Activated CD4-positive, alpha-beta T cell treated with anti-CD3 and anti-CD28 coated beads, Interleukin-2, amount 10 ng/mL, durations not matched to agents 24 days and 14 days (primary cell): ENCODE data around the gene ZIC2. TPM values are rescaled to one million over a fixed set of nuclear protein-coding genes. Genes with fewer than 3 reads are reported as not detected.

Experiments used
- DNase-seq: peaks from one replicate; pipeline ENCODE4 v3.0.0; 2022
- H3K27ac Mint-ChIP-seq: one replicate; pipeline ENCODE4 v1.8.0; 2022; ENCODE audit warnings: mild to moderate bottlenecking, mixed read lengths
- H3K27me3 Mint-ChIP-seq: one replicate; pipeline ENCODE4 v1.8.0; 2022; ENCODE audit warnings: mixed read lengths
- H3K36me3 Mint-ChIP-seq: one replicate; pipeline ENCODE4 v1.8.0; 2022; ENCODE audit warnings: low read depth, mild to moderate bottlenecking, mixed read lengths
- H3K4me1 Mint-ChIP-seq: one replicate; pipeline ENCODE4 v1.8.0; 2021; ENCODE audit warnings: mixed read lengths
- H3K4me3 Mint-ChIP-seq: one replicate; pipeline ENCODE4 v1.8.0; 2022; ENCODE audit warnings: mild to moderate bottlenecking, moderate library complexity, mixed read lengths
- H3K9me3 Mint-ChIP-seq: one replicate; pipeline ENCODE4 v1.8.0; 2021; ENCODE audit warnings: mixed read lengths
- intact Hi-C: fragments of 100-400 bp; cut with micrococcal nuclease; formaldehyde crosslinking; loops from one replicate; pipeline ENCODE4 v1.15.1; 2023
- total RNA-seq: library from RNA; stranded (reverse); gene quantifications from 2 replicates; pipeline ENCODE4 v1.2.3, GENCODE V29; 2022

ZIC2 gene
- total RNA-seq, 1 donor from 2014 or later = not detected

DNA sequence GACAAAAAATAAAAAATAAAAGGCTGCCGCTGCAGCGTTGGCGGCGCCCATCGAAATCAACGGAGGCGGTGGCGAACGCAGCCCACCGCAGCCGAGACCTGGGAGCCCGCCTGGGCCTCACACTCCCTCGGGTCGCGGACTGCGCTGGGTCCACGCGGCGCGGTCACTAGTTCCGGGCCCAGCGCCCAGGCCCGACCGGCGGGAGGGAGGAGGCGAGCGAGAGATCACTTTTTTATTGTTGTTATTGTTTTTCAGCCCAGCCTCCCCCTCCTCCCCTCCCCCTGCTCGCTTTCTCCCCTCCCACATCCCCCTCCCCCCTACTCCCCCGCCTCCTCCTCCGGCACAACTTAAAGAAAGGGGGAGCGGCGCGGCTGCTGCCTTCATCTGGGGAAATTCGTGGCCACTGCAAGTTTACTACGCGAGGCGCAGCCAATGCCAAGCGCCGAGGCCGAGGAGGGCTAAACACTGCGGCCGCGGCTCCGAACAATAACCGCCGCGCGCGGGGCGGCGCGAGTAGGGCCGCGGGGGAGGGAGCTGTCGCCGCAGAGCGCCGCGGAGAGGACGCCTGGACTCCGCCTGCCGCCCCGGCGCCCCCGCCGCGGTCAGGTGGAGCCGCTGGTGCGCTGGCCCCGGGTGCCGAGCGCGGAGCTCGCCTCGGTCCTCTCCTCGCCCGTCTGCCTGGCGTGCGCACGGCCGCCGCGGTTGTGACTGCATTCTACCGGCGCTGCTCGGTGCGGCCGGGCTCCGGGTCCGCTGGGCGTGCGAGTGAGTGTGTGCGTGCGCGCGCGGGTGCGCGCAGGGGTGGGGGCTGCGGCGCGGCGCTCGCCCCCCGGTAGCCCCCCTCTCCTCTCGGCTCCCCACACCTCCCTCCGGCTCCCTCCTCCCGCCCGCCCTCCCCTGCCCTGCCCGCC lies 505 bp upstream of the ZIC2 start:
- Mint-ChIP-seq H3K9me3 (peaks cover 14% of the 10 kb centered on the region), H3K36me3 (peaks cover 6% of the 10 kb centered on the region), H3K4me3 (peak overlapping the region; percentile 61), H3K27ac (no peak overlapping the region), H3K27me3 (peaks cover 61% of the 10 kb centered on the region), H3K4me1 (peaks cover 10% of the 10 kb centered on the region)
- intact Hi-C loops = no loop called here
- DNase-seq = peak; percentile 77

DNA sequence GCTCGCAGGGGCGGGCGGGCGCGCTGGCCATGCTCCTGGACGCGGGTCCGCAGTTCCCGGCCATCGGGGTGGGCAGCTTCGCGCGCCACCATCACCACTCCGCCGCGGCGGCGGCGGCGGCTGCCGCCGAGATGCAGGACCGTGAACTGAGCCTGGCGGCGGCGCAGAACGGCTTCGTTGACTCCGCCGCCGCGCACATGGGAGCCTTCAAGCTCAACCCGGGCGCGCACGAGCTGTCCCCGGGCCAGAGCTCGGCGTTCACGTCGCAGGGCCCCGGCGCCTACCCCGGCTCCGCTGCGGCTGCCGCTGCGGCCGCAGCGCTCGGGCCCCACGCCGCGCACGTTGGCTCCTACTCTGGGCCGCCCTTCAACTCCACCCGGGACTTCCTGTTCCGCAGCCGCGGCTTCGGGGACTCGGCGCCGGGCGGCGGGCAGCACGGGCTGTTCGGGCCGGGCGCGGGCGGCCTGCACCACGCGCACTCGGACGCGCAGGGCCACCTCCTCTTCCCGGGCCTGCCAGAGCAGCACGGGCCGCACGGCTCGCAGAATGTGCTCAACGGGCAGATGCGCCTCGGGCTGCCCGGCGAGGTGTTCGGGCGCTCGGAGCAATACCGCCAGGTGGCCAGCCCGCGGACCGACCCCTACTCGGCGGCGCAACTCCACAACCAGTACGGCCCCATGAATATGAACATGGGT lies 599 bp downstream of the ZIC2 start:
- H3K27me3 Mint-ChIP-seq = peaks cover 61% of the 10 kb centered on the region
- H3K4me3 Mint-ChIP-seq = no peak overlapping the region
- H3K4me1 Mint-ChIP-seq = peaks cover 13% of the 10 kb centered on the region
- DNase-seq = peak; percentile 73
- H3K36me3 Mint-ChIP-seq = peaks cover 9% of the 10 kb centered on the region
- H3K27ac Mint-ChIP-seq = no peak overlapping the region
- intact Hi-C loops = loop anchor here (1.0 kb wide), 1 partner anchor 9 kb away; no protein-coding TSS in a partner anchor
- H3K9me3 Mint-ChIP-seq = peaks cover 7% of the 10 kb centered on the region

DNA sequence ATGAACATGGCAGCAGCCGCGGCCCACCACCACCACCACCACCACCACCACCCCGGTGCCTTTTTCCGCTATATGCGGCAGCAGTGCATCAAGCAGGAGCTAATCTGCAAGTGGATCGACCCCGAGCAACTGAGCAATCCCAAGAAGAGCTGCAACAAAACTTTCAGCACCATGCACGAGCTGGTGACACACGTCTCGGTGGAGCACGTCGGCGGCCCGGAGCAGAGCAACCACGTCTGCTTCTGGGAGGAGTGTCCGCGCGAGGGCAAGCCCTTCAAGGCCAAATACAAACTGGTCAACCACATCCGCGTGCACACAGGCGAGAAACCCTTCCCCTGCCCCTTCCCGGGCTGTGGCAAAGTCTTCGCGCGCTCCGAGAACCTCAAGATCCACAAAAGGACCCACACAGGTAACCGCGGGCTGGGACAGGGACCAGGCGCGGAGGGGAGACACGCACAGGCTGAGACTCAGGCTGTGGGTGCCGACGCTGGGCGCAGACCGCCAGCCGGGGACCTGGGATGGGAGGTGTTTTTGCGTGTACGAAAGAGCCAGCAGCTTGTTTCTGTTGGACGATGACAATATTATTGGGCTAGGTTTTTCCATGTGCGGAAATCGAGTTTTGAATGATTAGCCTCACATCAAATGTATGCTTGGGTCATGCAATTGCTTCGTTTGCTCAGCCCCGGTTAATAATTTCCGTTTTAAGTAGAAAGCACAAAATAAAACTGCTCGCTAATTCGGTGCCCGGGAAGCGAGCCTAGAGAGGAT lies 1.3 kb downstream of the ZIC2 start:
- peaks cover 5% of the 10 kb centered on the region for H3K9me3 Mint-ChIP-seq
- H3K36me3 Mint-ChIP-seq = peaks cover 9% of the 10 kb centered on the region
- peak overlapping the region; percentile 12 for H3K4me3 Mint-ChIP-seq
- intact Hi-C loops = loop anchor here (1.0 kb wide), 1 partner anchor 10 kb away; no protein-coding TSS in a partner anchor
- H3K27ac Mint-ChIP-seq = peak overlapping the region; percentile 74
- H3K27me3 Mint-ChIP-seq = peaks cover 61% of the 10 kb centered on the region
- H3K4me1 Mint-ChIP-seq = peaks cover 15% of the 10 kb centered on the region
- DNase-seq = peak; percentile 70

DNA sequence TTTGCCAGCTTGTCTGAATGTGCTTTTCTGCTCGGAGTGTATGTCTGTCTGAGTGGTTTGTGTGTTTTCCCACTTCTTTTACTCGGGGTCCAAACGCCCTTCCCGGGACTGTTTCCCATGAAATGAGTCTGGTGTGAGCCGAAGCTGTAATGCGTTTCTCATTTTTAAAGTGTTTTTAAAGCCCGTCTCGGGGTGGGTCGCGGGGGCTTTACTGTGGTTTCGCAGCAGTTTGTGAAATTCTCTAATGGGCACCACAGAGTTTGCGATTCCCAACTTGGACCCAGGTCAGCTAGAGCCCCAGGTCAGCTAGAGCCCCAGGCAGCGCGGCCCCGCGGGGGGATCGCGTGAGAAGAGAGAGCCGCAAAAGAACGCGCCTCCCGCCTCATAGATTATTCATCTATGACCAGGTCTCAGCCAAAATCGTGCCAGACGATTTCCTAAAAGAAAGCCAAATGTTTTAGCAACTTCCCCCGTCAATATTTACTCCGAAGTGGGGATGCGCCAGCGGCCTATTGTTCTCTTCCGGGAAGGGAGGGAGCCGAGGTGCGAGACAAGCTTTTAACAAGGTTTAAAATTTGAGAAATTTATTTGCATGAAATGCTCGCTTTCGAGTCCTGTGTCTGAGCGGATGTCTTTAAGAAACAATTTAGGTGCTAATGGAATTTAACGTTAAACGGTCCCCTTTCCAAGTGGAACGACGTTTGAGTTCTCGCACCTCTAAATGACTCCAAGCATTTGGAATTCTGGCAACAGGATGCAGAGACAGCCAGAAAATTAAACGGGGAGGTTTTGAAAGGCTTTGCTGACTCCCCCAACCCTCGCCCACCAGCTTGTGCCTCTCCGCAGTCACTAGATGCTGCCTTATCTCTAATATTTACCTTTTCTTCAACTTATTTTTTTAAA lies 2.2 kb downstream of the ZIC2 start:
- peaks cover 9% of the 10 kb centered on the region for H3K36me3 Mint-ChIP-seq
- intact Hi-C loops = no loop called here
- H3K27me3 Mint-ChIP-seq = peaks cover 58% of the 10 kb centered on the region
- H3K4me1 Mint-ChIP-seq = peaks cover 14% of the 10 kb centered on the region
- H3K4me3 Mint-ChIP-seq = peak overlapping the region; percentile 12
- DNase-seq = peak; percentile 62
- peaks cover 5% of the 10 kb centered on the region for H3K9me3 Mint-ChIP-seq
- H3K27ac Mint-ChIP-seq = peak overlapping the region; percentile 74

DNA sequence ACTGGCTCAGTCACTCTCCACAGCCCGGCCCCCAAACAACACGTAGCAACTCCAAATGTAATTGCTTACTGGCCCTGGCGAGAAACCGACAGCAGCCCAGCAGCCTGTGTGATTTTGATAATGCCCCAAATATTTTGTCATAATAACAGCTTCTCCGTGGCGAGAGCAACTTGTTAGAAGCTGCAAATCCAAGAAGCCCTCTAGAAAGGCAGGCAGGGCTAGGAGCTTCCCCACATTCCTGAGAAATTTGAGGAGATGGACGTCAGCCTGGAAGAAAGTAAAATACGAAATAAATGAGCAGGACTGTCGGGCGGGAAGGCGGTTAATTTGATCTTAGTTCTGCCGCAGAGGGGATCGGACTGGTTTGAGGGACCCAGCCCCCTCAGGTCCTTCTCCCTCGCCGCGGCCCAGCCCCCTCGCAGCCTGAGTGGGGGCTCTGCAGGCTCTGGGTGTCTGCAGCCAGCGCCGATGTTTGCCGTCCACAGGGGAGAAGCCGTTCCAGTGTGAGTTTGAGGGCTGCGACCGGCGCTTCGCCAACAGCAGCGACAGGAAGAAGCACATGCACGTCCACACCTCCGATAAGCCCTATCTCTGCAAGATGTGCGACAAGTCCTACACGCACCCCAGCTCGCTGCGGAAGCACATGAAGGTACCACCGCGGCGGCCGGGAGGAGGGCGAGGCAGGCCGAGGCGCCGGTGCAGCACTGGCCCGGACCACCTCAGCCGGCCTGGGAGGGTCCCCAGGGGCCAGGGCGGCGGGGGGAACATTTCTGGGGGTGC lies 3.1 kb downstream of the ZIC2 start:
- Mint-ChIP-seq H3K4me1 (peaks cover 11% of the 10 kb centered on the region), H3K4me3 (no peak overlapping the region), H3K27ac (peak overlapping the region; percentile 74), H3K36me3 (peaks cover 9% of the 10 kb centered on the region), H3K9me3 (peaks cover 5% of the 10 kb centered on the region), H3K27me3 (peaks cover 61% of the 10 kb centered on the region)
- intact Hi-C loops = no loop called here
- DNase-seq = peak; percentile 70

DNA sequence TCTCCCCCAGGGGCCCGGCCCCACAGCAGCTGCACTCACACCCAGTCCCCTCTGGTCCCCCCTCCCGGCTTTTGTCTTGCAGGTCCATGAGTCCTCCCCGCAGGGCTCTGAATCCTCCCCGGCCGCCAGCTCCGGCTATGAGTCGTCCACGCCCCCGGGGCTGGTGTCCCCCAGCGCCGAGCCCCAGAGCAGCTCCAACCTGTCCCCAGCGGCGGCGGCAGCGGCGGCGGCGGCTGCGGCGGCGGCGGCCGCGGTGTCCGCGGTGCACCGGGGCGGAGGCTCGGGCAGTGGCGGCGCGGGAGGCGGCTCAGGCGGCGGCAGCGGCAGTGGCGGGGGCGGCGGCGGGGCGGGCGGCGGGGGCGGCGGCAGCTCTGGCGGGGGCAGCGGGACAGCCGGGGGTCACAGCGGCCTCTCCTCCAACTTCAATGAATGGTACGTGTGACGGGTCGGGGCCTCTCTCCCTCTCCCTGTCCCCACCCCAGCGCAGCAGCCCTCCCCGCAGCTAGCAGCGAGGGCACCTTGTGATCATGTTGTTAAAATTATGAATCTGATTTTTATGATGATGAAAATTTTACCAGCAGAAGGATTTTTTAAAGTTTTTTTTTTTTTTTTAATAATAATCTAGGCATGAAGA lies 3.8 kb downstream of the ZIC2 start:
- H3K4me3 Mint-ChIP-seq = no peak overlapping the region
- H3K27me3 Mint-ChIP-seq = peaks cover 67% of the 10 kb centered on the region
- no peak for DNase-seq
- H3K9me3 Mint-ChIP-seq = peaks cover 5% of the 10 kb centered on the region
- peaks cover 16% of the 10 kb centered on the region for H3K4me1 Mint-ChIP-seq
- H3K27ac Mint-ChIP-seq = no peak overlapping the region
- peaks cover 9% of the 10 kb centered on the region for H3K36me3 Mint-ChIP-seq
- intact Hi-C loops = no loop called here

DNA sequence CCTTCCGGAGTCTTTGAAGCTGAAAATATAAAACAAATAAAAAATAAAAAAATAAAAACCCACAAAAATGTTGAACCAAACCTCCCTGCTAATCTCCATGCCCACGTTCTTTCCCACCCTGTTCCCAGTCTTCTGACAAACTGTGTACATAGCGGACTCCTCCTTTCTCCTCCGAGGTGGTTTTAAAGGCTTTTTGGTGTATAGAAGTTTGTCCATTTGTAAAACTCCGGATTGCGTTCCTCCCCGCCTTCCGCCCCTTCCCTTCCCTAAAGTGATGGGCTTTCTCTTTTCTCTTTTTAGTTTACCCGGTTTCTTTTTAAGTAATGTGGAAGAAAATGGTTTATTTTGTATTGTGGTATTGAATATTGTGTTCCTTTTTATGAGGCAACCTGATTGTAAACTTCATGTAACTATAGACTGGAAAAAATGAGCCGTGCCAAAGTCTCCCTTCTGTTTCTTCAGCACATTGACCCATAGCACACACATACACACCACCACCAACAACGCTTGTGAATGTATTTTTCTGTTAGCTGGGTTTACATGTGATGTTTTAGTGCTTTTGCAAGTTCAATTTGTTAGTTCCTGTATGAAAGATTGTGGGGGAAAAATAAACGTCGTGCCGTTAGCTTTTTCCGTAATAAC lies 4.4 kb downstream of the ZIC2 start:
- H3K27ac Mint-ChIP-seq = peak overlapping the region; percentile 88

DNA sequence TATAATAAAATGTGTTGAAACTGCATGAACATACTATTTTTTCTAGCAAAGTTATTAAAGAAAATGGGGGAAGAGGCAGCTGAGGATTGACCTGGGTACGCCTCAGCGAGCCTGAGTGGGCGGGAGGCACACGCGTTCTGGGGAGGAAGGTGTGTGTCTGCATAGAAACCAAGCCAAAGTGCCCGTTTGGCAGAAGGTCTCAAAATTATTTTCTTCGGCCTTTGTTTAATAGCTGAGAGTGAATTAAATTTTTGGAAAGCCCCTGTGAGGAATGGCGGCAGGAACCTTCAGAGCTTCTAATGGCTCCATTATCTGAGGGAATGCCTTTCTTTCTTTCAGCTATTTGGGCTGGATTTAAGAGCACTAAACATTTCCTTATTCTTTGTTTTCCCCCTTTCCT lies 5.2 kb downstream of the ZIC2 start:
- peaks cover 16% of the 10 kb centered on the region for H3K4me1 Mint-ChIP-seq
- H3K27ac Mint-ChIP-seq = no peak overlapping the region
- H3K27me3 Mint-ChIP-seq = peaks cover 78% of the 10 kb centered on the region
- DNase-seq = no peak
- H3K4me3 Mint-ChIP-seq = no peak overlapping the region
- peaks cover 9% of the 10 kb centered on the region for H3K36me3 Mint-ChIP-seq
- peaks cover 5% of the 10 kb centered on the region for H3K9me3 Mint-ChIP-seq
- intact Hi-C loops = loop anchor here (1.0 to 2.0 kb wide), 2 partner anchors 9 to 28 kb away; no protein-coding TSS in a partner anchor

More for the DNA sequence above, 4.4 kb downstream of the ZIC2 start:
- intact Hi-C loops = loop anchor here (1.0 to 2.0 kb wide), 2 partner anchors 9 to 27 kb away; no protein-coding TSS in a partner anchor
- H3K27me3 Mint-ChIP-seq = peaks cover 72% of the 10 kb centered on the region
- H3K36me3 Mint-ChIP-seq = peaks cover 9% of the 10 kb centered on the region
- no peak for DNase-seq
- peaks cover 16% of the 10 kb centered on the region for H3K4me1 Mint-ChIP-seq
- H3K9me3 Mint-ChIP-seq = peaks cover 5% of the 10 kb centered on the region
- peak overlapping the region; percentile 34 for H3K4me3 Mint-ChIP-seq

DNA sequence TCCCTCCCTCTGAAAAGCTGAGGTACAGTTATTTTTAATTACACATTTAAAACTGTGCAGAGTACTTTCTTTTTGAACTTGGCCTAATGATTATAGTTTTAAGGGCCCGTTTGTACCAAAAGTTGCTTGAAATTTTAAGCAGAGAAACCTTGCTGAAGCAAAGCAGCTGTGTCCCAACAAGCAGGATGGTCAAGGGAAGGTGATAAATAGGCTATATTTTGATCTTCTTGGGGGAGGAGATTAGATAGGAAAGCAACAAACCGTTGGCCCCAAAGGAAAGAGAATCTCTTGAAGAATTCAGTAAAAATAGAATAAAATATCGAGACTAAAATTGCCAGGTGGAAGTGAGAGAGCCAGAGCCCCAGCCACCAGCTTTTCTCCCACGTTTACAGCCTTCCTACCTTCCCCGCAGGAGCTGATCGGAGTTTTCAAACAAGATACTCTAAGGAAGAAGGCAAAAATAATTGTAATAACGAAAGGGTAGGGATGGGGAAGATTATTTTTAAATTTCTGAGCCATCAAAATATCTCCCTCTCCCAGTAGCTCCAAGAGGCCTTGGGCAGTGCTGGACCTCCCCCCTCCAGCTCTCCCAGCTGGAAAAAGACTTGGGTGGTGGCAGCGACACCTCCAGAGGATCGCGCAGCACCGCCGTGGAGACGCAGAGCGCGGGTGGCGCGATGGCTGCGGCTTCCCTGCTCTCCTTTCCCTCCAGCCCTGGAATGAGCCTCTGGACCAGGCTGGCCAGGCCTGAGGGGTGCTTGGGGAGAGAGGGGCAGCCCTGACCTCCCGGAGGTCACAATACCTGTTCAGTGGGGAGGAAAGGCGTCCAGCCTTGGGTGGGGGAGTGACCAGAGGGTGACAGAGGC lies 5.8 kb downstream of the ZIC2 start:
- peaks cover 9% of the 10 kb centered on the region for H3K36me3 Mint-ChIP-seq
- peak overlapping the region; percentile 43 for H3K27ac Mint-ChIP-seq
- H3K27me3 Mint-ChIP-seq = peaks cover 84% of the 10 kb centered on the region
- H3K4me3 Mint-ChIP-seq = no peak overlapping the region
- peaks cover 5% of the 10 kb centered on the region for H3K9me3 Mint-ChIP-seq
- intact Hi-C loops = loop anchor here (2.0 kb wide), 1 partner anchor 29 kb away; no protein-coding TSS in a partner anchor
- DNase-seq = no peak
- peaks cover 16% of the 10 kb centered on the region for H3K4me1 Mint-ChIP-seq

DNA sequence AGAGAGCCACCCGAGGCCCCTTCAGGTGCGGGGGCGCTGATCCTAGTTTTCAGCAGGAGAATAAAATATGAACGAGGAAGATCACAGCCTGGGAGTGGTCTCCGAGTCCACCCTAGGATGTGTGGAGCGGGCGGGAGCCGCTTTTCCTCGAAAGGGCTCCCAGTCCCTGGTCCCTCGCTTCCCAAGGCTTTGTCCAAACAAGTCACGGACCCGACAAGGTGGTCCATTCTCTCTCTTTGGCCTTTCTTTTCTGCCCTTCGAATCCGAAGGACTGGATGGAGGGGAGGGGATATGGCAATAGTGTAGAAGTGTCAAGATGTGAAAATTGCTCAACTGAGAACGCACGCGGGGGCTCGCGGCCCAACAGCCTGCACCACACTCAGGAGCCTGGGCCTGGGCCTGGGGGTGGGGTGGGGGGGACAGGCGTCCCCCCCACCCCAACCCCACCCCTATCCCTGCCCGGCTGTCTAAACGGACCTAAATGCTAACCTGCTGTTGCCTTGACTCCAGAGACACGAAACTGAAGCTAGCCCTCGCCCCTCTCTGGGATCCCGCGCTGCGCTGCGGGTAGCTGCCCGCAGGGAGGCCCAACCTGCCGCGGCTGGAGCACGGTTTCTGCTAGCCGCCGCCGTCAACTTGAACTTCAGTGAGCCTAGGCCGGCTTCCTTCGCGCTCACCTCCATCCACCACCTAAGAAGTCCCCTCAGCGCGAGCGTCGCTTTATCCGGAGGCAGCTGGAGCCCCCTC lies 7.1 kb downstream of the ZIC2 start:
- H3K27ac Mint-ChIP-seq = no peak overlapping the region
- DNase-seq = no peak
- H3K36me3 Mint-ChIP-seq = peaks cover 9% of the 10 kb centered on the region
- peaks cover 5% of the 10 kb centered on the region for H3K9me3 Mint-ChIP-seq
- H3K27me3 Mint-ChIP-seq = peaks cover 83% of the 10 kb centered on the region
- intact Hi-C loops = no loop called here
- no peak overlapping the region for H3K4me3 Mint-ChIP-seq
- H3K4me1 Mint-ChIP-seq = peaks cover 22% of the 10 kb centered on the region
